ENCODE data around the gene PIAS2. TPM values are rescaled to one million over a fixed set of nuclear protein-coding genes. Genes with fewer than 3 reads are reported as not detected.

PIAS2 gene
- total RNA-seq, 2 donors from 2014 or later, result 16.3 to 35.2 TPM

DNA sequence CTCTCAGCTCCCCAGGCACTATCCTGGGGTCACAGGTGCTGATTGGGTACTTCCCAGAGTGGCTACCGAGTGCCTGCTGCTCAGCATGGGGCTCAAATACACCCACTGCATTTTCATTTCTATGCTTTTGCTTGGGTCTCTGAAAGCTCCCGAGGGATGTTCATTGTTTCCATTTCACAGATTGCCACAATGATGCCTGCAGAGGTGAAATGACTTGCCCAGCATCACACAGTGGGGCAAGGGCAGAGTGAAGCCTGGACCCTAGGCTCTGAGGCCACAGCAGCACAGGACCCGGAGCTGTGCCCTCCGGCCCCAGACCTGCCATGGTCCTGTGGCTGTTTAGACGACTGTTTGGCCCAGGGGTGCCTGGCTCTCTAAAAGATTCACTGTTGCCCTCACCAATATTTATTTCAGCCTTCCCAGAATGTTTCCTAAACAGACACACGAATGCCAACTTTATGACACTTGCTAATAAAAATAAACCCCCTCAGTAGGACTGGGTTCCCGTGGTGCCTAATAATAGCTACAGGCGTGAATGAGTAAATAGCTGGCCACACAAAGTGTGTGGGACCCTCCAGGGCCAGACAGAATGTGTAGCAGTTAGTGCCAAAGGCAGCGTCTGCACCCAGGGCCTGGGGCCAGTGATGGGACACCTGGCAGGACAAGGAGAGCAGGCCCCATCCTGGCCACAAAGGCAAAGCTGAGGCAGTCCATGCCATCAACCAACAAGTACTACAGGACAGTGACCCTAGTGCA lies 149.0 kb downstream of the PIAS2 start:
- Histone ChIP-seq H3K27ac (no peak overlapping the region), H3K4me1 (replicated peaks) (no peaks in the 10 kb centered on the region), H3K9me3 (no peaks in the 10 kb centered on the region), H3K4me3 (no peak overlapping the region), H3K36me3 (no peaks in the 10 kb centered on the region), H3K27me3 (replicated peaks; ENCODE audit: insufficient read depth) (no peaks in the 10 kb centered on the region)
- intact Hi-C loops (cut with DNase I), result loop anchor here (10.0 kb wide), 1 partner anchor 64 kb away; no protein-coding TSS in a partner anchor
- DNase-seq (ENCODE audit: low spot score), result no peak
- TF ChIP-seq POLR2AphosphoS5 (IDR thresholded peaks at IDR 0.05), result no peak
- TF ChIP-seq, protein P1, sequence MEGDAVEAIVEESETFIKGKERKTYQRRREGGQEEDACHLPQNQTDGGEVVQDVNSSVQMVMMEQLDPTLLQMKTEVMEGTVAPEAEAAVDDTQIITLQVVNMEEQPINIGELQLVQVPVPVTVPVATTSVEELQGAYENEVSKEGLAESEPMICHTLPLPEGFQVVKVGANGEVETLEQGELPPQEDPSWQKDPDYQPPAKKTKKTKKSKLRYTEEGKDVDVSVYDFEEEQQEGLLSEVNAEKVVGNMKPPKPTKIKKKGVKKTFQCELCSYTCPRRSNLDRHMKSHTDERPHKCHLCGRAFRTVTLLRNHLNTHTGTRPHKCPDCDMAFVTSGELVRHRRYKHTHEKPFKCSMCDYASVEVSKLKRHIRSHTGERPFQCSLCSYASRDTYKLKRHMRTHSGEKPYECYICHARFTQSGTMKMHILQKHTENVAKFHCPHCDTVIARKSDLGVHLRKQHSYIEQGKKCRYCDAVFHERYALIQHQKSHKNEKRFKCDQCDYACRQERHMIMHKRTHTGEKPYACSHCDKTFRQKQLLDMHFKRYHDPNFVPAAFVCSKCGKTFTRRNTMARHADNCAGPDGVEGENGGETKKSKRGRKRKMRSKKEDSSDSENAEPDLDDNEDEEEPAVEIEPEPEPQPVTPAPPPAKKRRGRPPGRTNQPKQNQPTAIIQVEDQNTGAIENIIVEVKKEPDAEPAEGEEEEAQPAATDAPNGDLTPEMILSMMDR (IDR thresholded peaks at IDR 0.05), result no peak
- TF ChIP-seq POLR2A (IDR thresholded peaks at IDR 0.05), result no peak
- 67% methylated on average over 9 of the region's 9 CpGs for WGBS

DNA sequence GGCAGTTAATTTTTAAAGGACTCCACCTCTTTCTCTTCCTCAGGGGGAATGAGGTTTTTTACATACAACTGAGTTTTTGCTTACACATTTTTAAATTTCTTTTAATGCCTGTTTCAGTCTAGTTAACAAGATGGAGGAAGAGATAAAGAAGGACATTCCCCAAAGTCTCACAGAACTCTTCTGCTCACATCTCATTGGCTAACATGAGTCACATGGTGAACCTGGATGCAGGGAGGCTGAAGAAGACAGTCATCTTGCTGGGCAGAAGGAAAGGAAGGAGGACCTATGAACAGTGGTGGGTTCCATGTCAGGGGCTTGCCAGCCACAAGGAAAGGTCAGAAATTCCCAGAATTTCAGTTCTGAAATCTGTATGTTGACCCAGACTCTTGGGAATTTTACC lies 150.1 kb downstream of the PIAS2 start:
- H3K27me3 ChIP-seq (replicated peaks; ENCODE audit: insufficient read depth), result no peaks in the 10 kb centered on the region
- no peaks in the 10 kb centered on the region for H3K4me1 ChIP-seq (replicated peaks)
- no peaks in the 10 kb centered on the region for H3K9me3 ChIP-seq
- DNase-seq (ENCODE audit: low spot score), result no peak
- intact Hi-C loops (cut with DNase I), result loop anchor here (10.0 kb wide), 1 partner anchor 62 kb away; no protein-coding TSS in a partner anchor
- TF ChIP-seq POLR2A (IDR thresholded peaks at IDR 0.05) (no peak), POLR2AphosphoS5 (IDR thresholded peaks at IDR 0.05) (no peak)
- TF ChIP-seq, protein P1 (IDR thresholded peaks at IDR 0.05), result no peak
- H3K36me3 ChIP-seq, result no peaks in the 10 kb centered on the region
- H3K27ac ChIP-seq, result no peak overlapping the region
- H3K4me3 ChIP-seq, result no peak overlapping the region

DNA sequence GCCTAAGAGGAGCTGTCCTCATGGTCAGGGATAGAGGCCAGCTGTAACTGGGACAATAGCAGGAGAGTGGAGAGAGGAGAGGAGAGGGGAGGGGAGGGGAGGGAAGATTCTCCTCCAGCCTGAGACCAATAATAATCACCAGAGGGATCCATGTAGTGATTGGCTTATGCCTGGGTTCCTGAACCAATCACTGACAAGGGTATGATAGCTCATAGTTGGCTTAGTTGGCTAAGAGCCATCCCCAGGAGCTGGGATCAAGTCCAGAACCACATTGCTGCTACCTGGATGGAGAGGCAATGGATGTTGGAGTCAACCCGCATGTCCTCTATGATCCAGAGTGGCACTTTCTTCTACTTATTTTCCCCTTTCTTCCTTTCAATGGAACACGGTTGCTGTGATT lies 152.7 kb downstream of the PIAS2 start:
- no peak for DNase-seq (ENCODE audit: low spot score)
- H3K27me3 ChIP-seq (replicated peaks; ENCODE audit: insufficient read depth), result no peaks in the 10 kb centered on the region
- no peaks in the 10 kb centered on the region for H3K36me3 ChIP-seq
- intact Hi-C loops (cut with DNase I), result loop anchor here (10.0 kb wide), 1 partner anchor 60 kb away; no protein-coding TSS in a partner anchor
- no peak overlapping the region for H3K27ac ChIP-seq
- H3K4me3 ChIP-seq, result no peak overlapping the region
- H3K9me3 ChIP-seq, result no peaks in the 10 kb centered on the region
- H3K4me1 ChIP-seq (replicated peaks), result no peaks in the 10 kb centered on the region
- TF ChIP-seq, protein P1 (IDR thresholded peaks at IDR 0.05), result no peak
- 89% methylated on average over 2 of the region's 2 CpGs for WGBS

DNA sequence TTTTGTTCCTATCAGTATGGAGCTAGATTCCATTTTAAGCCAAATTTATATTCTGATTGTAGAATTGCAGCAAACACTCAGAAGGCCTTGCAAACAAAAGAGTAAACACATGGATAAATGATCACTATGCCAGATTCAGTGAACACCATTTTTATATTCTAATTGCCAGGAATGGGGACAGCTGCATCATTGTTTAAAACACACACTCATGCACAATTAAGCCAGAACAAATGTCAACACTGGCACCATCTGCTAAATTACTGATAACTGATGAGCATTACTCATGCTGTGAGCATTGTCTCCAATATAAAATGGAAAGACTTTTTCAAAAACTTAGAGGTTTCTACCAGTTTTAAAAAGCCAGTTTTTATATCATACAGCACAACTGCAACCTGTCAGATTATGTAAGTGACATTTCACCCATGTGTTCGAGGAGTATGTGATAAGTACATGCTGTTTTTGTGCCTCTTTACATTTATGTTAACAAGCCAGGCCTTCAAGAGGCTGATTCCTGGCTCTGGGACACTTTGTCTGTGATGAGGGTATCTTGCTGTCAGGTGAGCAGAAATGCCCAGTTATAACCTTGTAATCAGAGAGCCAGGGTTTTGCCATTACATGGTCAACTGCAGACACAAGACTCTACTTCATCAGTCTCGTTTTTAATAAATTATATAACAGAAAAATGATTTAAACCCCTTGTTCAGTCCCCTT lies 156.1 kb downstream of the PIAS2 start:
- DNase-seq (ENCODE audit: low spot score), result no peak
- Histone ChIP-seq H3K36me3 (no peaks in the 10 kb centered on the region), H3K27ac (no peak overlapping the region), H3K4me1 (replicated peaks) (no peaks in the 10 kb centered on the region), H3K9me3 (no peaks in the 10 kb centered on the region), H3K27me3 (replicated peaks; ENCODE audit: insufficient read depth) (peaks cover 4% of the 10 kb centered on the region), H3K4me3 (no peak overlapping the region)
- no peak for TF ChIP-seq POLR2AphosphoS5 (IDR thresholded peaks at IDR 0.05)
- TF ChIP-seq, protein P1 (IDR thresholded peaks at IDR 0.05), result no peak
- TF ChIP-seq POLR2A (IDR thresholded peaks at IDR 0.05), result no peak
- WGBS, result 69% methylated on average over 2 of the region's 2 CpGs
- intact Hi-C loops (cut with DNase I), result loop anchor here (10.0 kb wide), 1 partner anchor 56 kb away; no protein-coding TSS in a partner anchor
